DOHH2 (cell line): Measurements from ENCODE around the gene RAB33A.

ENCODE experiments used
- CTCF ChIP-seq: fragments of 200-600 bp; sonication (generic); IDR thresholded peaks from one replicate; pipeline ENCODE4 v1.5.1; 2014; ENCODE audit warnings: antibody characterized with exemption, mild to moderate bottlenecking, low read depth, low read length; ENCODE audit not compliant: poor library complexity, severe bottlenecking
- EZH2phosphoT487 ChIP-seq: fragments of 200-600 bp; sonication (generic); IDR thresholded peaks from 2 replicates; pipeline ENCODE4 v1.6.1; 2017; ENCODE audit warnings: borderline replicate concordance, mild to moderate bottlenecking, antibody characterized with exemption, low read length, moderate library complexity, mixed read lengths

GRCh38 chrX:130139474-130140201 is 32.1 kb upstream of the RAB33A start:
- TF ChIP-seq CTCF (no peak), EZH2phosphoT487 (no peak)
